Myocyte (in vitro differentiated cells): ENCODE measurements around the gene IL17RA. TPM values are rescaled to one million over a fixed set of nuclear protein-coding genes. Genes with fewer than 3 reads are reported as not detected.

ENCODE experiments used
- DNase-seq: peaks from one replicate; pipeline ENCODE4 v3.0.0-alpha.2; 2012; ENCODE audit warnings: low read depth
- total RNA-seq: library from RNA; depleted of rRNA; stranded (reverse); fragments of >200 nt; gene quantifications from 2 replicates; pipeline ENCODE4 v1.2.3, GENCODE V29; 2014

The IL17RA gene
- total RNA-seq, 1 donor from 2014 or later: 5.9 TPM

GRCh38 chr22:17106161-17106784 lies 21.5 kb downstream of the IL17RA start:
- DNase-seq: no peak

DNA sequence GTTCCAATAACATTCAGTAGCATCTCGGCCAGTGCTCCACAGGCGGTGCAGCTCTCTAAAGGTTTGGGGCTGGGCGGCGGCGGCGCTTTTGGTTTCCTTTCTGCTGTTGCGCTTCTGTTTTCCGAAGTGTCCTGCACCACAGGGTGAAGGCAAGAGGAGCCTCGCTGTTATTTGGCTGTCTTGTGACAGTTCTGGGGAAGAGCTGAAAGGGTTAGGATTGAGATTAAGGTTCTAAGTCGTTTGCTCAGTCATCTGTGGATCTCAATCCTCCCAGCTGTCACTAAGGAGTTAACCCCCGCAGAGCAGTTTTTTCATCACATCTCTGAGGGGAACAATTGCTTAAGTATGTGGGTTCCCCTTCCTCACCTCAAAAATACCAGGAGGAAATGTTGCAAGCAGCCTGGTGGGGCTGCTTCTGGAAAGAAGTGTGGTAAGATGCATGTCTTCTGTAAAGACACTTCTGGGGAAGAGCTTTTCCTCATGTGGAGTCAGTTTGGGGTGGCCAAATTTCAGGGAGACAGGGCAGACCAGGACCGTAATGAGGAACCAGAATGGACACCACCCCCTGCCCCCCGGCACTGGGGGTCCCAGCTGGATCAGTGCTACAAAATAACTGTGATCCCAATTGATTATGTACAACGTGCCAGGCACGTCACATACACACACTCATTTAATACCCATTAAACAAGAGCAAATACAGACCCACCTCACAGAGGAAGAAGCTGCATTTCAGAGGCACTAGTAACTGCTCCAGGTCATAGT lies 22.2 kb downstream of the IL17RA start:
- no peak for DNase-seq

GRCh38 chr22:17107547-17107810 lies 22.7 kb downstream of the IL17RA start:
- DNase-seq: no peak

DNA sequence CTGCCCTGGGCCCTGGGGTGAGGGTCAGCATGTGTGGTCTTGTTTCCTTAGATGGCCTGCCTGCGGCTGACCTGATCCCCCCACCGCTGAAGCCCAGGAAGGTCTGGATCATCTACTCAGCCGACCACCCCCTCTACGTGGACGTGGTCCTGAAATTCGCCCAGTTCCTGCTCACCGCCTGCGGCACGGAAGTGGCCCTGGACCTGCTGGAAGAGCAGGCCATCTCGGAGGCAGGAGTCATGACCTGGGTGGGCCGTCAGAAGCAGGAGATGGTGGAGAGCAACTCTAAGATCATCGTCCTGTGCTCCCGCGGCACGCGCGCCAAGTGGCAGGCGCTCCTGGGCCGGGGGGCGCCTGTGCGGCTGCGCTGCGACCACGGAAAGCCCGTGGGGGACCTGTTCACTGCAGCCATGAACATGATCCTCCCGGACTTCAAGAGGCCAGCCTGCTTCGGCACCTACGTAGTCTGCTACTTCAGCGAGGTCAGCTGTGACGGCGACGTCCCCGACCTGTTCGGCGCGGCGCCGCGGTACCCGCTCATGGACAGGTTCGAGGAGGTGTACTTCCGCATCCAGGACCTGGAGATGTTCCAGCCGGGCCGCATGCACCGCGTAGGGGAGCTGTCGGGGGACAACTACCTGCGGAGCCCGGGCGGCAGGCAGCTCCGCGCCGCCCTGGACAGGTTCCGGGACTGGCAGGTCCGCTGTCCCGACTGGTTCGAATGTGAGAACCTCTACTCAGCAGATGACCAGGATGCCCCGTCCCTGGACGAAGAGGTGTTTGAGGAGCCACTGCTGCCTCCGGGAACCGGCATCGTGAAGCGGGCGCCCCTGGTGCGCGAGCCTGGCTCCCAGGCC lies 23.7 kb downstream of the IL17RA start:
- no peak for DNase-seq

- no peak for DNase-seq
Measured at GRCh38 chr22:17109113-17109865, 24.5 kb downstream of the IL17RA start.

DNA sequence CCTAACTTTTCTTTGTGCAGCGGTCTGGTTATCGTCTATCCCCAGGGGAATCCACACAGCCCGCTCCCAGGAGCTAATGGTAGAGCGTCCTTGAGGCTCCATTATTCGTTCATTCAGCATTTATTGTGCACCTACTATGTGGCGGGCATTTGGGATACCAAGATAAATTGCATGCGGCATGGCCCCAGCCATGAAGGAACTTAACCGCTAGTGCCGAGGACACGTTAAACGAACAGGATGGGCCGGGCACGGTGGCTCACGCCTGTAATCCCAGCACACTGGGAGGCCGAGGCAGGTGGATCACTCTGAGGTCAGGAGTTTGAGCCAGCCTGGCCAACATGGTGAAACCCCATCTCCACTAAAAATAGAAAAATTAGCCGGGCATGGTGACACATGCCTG lies 25.2 kb downstream of the IL17RA start:
- no peak for DNase-seq

- DNase-seq: no peak
Measured at GRCh38 chr22:17110791-17111550, 26.2 kb downstream of the IL17RA start.

- DNase-seq: no peak
Measured at GRCh38 chr22:17112491-17113042, 27.8 kb downstream of the IL17RA start.

GRCh38 chr22:17113600-17113999 lies 28.8 kb downstream of the IL17RA start:
- DNase-seq: no peak

GRCh38 chr22:17114173-17114897 lies 29.5 kb downstream of the IL17RA start:
- DNase-seq: no peak

GRCh38 chr22:17114898-17115235 lies 30.1 kb downstream of the IL17RA start:
- DNase-seq: no peak

- no peak for DNase-seq
Measured at GRCh38 chr22:17115236-17115635, 30.4 kb downstream of the IL17RA start.

DNA sequence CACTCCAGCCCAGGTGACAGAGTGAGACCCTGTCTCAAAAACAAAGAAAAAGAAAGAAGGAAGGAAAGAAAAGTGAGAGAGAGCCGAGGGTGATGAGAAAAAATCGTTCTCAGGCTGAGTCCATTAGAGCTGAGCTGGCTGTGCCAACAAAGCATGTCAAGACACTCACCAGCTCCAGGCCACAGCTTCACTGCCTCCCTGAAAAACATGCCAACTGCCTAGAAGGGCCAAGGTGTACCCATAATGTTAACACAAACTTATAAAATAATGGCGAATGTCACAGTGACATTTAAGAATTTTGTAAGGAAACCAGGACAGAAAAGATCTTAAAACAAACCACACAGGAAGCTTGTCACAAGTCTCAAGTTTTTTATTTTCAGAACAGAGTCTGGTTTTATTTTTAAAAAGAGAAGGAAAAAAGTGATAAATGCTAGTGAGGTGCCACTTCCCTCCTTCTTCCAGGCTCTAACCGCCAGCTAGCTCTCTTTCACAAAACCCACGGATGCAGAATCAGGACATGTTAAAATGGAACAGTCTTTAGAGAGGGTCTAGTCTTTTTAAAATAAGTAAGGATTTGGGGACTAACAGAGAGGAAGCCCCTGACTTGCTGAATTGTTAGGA lies 31.3 kb downstream of the IL17RA start:
- DNase-seq: no peak

GRCh38 chr22:17116572-17117330 lies 32.0 kb downstream of the IL17RA start:
- DNase-seq: no peak

- DNase-seq: no peak
Measured at GRCh38 chr22:17117400-17117799, 32.6 kb downstream of the IL17RA start.

- no peak for DNase-seq
Measured at GRCh38 chr22:17117890-17118289, 33.1 kb downstream of the IL17RA start.

DNA sequence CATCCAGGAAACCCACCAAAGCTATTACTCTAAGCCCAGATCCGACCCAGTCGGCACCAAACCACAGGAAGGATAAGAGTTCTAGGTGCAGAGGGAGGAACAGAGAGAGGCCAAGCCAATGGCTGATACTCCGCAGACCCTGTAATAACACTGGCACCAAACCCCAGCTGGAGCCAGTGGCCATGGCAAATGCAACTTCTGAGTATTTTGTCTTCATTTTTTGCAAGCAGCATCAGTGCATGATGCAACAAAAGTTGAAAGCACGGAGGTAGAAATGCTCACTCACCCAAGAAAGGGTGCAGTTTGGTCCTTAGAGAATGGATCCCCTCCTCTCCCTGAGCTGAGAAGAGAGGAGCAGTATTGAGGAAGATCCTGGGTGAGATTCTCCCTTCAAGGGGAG lies 33.5 kb downstream of the IL17RA start:
- DNase-seq: no peak

DNA sequence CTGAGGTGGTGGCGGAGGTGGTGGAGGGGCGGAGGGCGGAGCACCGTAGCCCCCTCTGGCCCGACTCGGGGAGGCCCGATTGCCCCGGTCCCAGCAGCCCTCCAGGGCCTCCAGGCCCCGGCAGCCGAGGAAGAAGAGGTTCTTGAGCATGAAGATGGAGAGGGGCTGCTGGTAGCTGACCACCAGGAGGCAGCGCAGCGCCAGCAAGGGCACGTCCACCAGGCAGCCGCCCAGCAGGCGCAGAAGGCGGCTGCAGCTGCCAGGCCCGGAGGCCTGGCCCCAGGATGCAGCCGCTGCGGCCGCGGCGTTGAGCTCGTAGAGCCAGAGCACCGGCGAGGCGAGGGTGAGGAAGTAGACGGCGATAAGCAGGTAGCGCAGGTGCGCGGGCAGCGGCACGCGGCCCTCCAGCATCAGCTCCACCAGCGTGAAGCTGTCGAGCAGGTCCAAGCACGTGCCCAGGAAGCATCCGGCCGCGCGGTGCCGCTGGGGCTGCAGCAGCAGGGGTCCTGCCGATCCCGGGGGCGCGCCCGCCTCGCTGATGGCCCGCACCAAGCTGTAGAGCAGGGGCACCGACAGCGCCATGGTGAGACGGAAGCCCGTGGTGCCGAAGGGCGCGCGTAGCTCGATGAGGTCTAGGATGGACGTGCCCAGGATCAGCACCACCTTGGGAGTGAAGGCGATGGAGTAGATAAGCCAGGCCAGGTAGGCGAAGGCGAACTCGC lies 34.8 kb downstream of the IL17RA start:
- DNase-seq: peak; percentile 49
